Adrenal gland (tissue), 5 donors: ENCODE data around the gene SPRY2.

ENCODE experiments used
- POLR2A ChIP-seq, 2 donors: fragments of 450-650 bp; IDR thresholded peaks; one replicate each; pipeline ENCODE4 v1.6.1; 2017; ENCODE audit warnings: antibody characterized with exemption in 2 of 2, mild to moderate bottlenecking in 2 of 2, moderate library complexity in 1 of 2
- TF ChIP-seq, protein P1 (sequence below), 6 experiments: fragments of 450-650 bp in 4 of 6; fragments of 200-600 bp in 2 of 6; sonication (generic) in 1 of 6; IDR thresholded peaks; 1 replicate in 5 of 6; 2 replicates in 1 of 6; pipeline versions ENCODE4 v1.5.1 to v1.8.0; 2016 to 2021; ENCODE audit warnings: antibody characterized with exemption in 6 of 6, mild to moderate bottlenecking in 2 of 6, moderate library complexity in 1 of 6
- donor health status: DM: no; HTN: no; CAD: no.

DNA sequence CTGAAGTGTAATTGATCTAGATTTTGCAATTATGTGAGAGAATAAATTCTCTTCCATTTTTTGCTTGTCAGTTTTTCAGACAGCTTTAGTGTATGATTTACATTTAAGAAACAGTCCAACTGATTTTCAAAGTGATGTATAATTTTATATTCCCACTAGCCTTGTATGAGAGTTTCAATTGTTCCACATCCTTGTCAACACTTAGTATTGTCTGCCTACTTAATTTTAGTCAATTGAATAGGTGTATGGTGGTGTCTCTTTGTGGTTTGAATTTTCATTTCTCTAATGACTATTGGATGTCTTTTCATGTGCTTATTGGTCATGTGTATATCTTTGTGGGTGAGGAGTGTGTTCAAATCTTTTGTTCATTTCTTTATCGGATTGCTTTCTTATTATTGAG lies 49.4 kb upstream of the SPRY2 start:
- TF ChIP-seq, protein P1, sequence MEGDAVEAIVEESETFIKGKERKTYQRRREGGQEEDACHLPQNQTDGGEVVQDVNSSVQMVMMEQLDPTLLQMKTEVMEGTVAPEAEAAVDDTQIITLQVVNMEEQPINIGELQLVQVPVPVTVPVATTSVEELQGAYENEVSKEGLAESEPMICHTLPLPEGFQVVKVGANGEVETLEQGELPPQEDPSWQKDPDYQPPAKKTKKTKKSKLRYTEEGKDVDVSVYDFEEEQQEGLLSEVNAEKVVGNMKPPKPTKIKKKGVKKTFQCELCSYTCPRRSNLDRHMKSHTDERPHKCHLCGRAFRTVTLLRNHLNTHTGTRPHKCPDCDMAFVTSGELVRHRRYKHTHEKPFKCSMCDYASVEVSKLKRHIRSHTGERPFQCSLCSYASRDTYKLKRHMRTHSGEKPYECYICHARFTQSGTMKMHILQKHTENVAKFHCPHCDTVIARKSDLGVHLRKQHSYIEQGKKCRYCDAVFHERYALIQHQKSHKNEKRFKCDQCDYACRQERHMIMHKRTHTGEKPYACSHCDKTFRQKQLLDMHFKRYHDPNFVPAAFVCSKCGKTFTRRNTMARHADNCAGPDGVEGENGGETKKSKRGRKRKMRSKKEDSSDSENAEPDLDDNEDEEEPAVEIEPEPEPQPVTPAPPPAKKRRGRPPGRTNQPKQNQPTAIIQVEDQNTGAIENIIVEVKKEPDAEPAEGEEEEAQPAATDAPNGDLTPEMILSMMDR (IDR thresholded peaks at IDR 0.05), result no peak
- TF ChIP-seq POLR2A (IDR thresholded peaks at IDR 0.05), result no peak
